GM19452 (cell line): ENCODE data around the gene GABRB3.

Experiments used
- ATAC-seq: cut with Tn5 transposase; IDR thresholded peaks from one replicate; pipeline ENCODE4 v1.9.1; 2021; ENCODE audit not compliant: unreplicated experiment

The GABRB3 gene

GRCh38 chr15:26632500-26632899 lies 140.4 kb downstream of the GABRB3 start:
- ATAC-seq = no peak

- ATAC-seq = no peak
Measured at GRCh38 chr15:26631894-26632293, 141.0 kb downstream of the GABRB3 start.

- ATAC-seq = no peak
Measured at GRCh38 chr15:26630857-26631256, 142.0 kb downstream of the GABRB3 start.

GRCh38 chr15:26628879-26629529 lies 143.9 kb downstream of the GABRB3 start:
- peak; percentile 70 for ATAC-seq

GRCh38 chr15:26628071-26628470 lies 144.8 kb downstream of the GABRB3 start:
- no peak for ATAC-seq

GRCh38 chr15:26624128-26624527 lies 148.7 kb downstream of the GABRB3 start:
- no peak for ATAC-seq

GRCh38 chr15:26623071-26623470 lies 149.8 kb downstream of the GABRB3 start:
- ATAC-seq = no peak

- no peak for ATAC-seq
Measured at GRCh38 chr15:26621816-26622215, 151.1 kb downstream of the GABRB3 start.

GRCh38 chr15:26620528-26621458 lies 152.1 kb downstream of the GABRB3 start:
- no peak for ATAC-seq

GRCh38 chr15:26615927-26616302 lies 157.0 kb downstream of the GABRB3 start:
- ATAC-seq = no peak

GRCh38 chr15:26615188-26615926 lies 157.5 kb downstream of the GABRB3 start:
- ATAC-seq = no peak

GRCh38 chr15:26614734-26615133 lies 158.1 kb downstream of the GABRB3 start:
- no peak for ATAC-seq

GRCh38 chr15:26598704-26599103 lies 174.2 kb downstream of the GABRB3 start:
- ATAC-seq = no peak

GRCh38 chr15:26595611-26596010 lies 177.3 kb downstream of the GABRB3 start:
- ATAC-seq = no peak

GRCh38 chr15:26590676-26591075 lies 182.2 kb downstream of the GABRB3 start:
- ATAC-seq = no peak

- ATAC-seq = no peak
Measured at GRCh38 chr15:26582840-26583239, 190.0 kb downstream of the GABRB3 start.

GRCh38 chr15:26580943-26581342 lies 191.9 kb downstream of the GABRB3 start:
- ATAC-seq = no peak

GRCh38 chr15:26572602-26573350 lies 200.1 kb downstream of the GABRB3 start:
- ATAC-seq = no peak

- no peak for ATAC-seq
Measured at GRCh38 chr15:26571346-26571745, 201.5 kb downstream of the GABRB3 start.

- ATAC-seq = no peak
Measured at GRCh38 chr15:26565542-26565941, 207.3 kb downstream of the GABRB3 start.

GRCh38 chr15:26564361-26564760 lies 208.5 kb downstream of the GABRB3 start:
- ATAC-seq = no peak
